Islet precursor cell (in vitro differentiated cells): Measurements from ENCODE around the gene C5orf58.
"Not testable (repeated sequence)": the region's sequence is repeated elsewhere in the genome, so short reads cannot be mapped to it uniquely, and the experiment has no call there.

Source experiments
- DNase-seq: peaks from one replicate; pipeline ENCODE4 v3.0.0-alpha.2; 2018

Gene C5orf58

DNA sequence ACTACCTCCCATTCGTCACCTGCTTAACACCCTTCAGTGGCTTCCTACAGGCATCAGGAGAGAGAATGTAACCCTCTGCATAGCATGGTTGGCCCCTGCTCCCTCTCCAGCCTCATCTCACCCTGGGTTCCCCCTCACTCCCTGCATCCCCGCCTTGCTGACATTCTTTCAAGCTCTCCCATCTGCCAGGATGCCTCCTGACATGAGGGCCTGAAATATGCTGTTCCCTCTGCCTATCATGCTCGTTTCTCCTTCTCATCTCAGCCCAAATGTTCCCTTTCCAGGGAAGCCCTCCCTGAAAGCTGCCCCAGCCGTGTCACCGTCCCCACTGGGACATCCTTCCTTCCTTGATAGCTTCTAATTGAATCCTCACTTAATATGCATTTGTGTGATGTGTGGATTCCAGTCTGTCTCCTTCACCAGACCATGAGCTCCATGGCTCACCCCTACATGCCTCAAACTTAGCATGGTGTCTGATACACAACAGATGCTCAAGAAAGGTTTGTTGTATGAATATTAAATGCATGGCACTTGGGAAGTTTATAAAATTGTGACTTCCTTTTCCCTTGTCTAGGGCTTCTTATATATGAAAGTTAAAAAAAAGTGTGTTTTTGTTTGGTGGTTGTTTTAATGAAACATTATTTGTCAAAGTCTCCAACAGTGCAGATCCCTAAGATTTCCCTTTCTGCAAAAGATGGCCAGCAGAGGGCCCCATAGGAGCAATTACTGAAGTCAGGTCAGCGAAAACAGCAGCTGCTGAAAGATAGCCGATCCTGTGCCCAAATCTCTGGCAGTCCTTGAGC is 7.3 kb upstream of the C5orf58 start:
- peak; percentile 81 for DNase-seq

DNA sequence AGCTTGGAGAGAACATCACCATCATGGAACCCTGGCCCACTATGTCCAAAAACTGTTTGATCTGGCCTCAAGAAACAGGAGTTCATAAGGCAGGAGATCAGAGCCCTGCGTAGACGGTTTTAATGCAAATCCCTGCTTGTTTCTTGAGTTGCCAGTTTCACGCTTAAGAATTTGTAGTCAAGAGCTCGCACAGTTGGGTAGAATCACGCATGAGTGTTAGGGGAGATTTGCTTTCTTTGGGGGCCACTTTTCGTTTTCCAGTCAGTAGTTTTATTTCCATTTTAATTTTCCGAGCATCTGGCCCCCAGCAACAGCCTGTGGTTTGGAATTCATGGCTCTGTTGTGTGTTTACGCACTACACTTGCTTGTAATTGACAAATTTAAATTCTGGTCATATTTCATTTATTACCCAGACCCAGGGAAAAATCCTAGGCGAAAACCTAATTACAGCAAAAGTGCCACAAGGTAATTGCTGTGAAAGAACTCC is 6.6 kb upstream of the C5orf58 start:
- DNase-seq: no peak

DNA sequence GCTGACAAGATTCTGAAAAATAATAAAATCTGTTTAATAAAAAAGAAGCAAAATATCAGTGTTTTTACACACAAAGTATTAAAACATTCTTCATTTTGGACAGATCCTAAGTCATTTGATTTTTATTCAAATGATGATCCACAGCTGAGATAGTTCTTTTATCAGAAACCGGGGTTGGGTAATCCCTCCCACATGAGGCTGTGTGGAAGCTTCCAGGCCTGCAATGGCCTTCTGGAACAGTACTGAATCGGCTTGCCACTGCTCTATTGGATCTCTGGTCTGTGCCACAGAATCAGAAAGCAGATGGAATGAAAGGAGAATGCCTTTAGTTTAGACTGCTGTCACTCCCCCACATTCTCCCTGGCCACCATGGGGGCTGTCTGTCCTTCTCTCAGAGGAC is 6.1 kb upstream of the C5orf58 start:
- DNase-seq: no peak

DNA sequence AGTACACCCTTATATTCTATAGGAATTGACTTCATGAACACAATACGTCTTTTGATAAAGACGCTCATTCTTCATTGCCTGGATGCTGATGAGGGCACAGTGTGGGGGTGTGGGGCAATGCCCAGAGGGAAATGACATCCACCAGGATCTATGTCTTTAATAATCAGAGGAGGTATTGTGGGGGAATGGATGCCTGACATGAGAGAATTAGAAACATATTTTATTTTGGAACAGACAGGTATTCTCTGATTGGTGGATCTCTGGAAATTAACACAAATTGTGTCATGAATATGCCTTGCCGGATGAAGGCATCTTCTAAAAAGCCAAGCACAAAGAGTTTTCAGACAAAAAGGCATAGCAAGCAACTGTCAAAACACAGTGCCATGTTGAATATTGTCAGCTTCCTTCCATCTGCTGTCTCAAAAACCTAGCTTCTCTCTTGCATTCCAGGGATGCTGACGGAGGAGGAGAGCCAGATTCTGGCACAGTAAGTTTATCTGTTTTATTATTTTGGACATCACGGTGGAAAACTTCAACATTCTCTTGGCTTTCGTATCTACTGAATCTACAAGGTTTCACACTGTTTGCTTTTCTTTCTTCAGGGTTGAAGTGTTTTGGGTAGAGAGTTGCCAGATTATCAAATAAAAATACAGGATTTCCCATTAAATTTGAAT is 3.9 kb upstream of the C5orf58 start:
- no peak for DNase-seq

DNA sequence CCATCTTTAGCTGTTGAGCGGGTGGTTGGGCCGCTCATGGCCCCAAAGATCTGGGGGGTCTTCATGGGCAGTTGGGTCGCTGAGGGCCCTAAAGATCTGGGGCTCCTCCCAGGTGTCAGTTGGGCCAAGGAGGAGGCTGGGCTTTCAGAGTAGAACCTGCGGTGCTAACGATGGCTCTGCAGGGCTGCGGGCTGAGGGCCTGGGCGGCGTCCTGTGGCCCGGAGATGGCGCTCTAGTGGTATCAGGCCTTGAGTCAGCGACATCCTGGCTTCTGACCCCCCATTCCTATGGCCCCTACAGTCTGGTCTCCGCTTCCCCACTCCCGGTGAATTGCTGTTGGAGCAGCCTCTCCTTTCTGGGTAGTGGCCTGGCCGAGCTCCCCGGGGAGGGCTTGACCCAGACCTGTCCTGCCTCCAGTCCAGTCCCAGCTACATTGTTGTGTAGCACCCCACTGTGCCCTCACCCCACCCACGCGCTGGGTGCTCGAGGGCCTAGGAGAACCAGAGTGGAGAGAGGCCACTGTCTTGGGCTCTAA is 640 bp downstream of the C5orf58 start:
- DNase-seq: no peak

DNA sequence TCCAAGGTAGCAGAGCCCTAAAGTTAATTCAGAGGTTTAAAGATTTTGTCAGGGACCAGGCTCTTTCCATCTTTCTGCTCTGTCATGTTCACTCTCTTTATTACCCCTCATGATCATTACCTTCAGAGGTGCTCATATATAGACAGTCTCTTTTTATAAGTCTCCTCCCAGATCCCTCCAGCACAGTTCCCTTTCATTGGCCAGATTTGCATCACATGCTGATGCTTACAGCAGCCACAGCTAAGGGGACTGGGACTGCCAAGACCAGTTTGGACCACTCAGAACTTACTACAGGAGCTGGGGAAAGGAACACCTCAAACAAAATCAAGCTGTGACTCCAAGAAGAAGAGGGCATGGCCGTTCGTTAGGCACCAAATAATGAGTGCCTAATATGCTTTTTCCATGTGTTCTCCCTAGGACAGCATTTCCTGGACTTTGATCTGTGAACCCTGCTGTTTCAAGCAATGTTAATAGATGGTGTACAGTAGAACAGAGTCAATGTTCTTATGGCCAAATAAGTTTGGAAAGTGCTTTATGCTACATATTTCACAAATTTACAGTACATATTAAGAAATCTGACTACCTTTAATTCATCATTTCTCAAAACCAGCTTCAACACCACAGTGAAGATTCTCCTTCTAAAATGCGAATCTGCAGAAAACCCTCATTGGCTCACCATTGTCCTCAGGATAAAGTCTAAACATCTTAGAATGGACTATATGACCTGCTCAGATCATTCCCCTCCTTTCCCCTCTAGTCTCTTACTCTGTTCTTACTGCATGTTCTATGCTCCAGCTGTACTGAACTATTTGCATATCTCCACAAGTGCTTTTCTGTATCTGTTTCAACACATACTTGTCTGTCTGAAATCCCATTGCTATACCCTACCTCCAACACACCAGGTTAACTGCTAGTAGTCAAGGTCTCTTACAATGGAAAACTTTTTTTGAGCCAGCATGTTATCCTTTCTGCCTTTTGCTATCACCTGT is 3.4 kb downstream of the C5orf58 start:
- no peak for DNase-seq

DNA sequence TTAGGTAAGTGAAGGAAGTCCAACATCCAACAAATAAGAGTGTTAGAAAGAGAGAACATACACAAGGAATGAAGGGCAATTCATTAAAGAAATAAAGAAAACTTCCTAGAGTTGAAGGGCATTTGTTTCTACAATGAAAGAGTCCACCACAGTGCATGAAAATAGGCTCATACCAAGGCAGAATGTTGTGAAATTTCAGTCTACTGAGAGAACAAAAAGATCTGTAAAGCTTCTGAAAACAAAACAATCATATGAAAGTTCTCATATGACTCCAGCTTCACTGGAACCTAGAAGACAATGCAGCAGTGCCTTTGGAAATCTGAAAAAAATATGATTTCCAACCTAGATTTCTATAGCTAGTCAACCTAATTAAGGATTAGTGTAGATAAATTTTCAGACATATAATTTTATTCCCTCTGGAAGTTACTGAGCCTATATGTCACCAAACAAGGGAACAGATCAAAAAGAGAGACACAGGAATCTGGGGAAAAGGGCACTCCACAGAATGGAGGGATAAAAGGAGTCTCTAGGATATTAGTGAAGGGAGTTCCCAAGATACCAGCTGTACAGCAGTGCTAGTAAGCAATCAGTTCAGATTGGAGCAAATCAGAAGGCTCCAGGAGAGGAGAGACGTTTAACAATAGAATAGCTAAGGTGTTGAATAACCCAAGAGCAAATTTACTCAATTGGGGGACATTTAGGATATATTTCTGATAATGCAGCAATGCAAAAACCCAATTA is 5.8 kb downstream of the C5orf58 start:
- no peak for DNase-seq

DNA sequence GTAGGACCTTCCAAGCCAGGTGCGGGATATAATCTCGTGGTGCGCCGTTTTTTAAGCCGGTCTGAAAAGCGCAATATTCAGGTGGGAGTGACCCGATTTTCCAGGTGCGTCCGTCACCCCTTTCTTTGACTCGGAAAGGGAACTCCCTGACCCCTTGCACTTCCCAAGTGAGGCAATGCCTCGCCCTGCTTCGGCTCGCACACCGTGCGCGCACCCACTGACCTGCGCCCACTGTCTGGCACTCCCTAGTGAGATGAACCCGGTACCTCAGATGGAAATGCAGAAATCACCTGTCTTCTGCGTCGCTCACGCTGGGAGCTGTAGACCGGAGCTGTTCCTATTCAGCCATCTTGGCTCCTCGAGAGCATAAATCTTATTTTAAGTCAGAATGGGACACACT is 12.7 kb downstream of the C5orf58 start:
- not testable (repeated sequence) for DNase-seq

DNA sequence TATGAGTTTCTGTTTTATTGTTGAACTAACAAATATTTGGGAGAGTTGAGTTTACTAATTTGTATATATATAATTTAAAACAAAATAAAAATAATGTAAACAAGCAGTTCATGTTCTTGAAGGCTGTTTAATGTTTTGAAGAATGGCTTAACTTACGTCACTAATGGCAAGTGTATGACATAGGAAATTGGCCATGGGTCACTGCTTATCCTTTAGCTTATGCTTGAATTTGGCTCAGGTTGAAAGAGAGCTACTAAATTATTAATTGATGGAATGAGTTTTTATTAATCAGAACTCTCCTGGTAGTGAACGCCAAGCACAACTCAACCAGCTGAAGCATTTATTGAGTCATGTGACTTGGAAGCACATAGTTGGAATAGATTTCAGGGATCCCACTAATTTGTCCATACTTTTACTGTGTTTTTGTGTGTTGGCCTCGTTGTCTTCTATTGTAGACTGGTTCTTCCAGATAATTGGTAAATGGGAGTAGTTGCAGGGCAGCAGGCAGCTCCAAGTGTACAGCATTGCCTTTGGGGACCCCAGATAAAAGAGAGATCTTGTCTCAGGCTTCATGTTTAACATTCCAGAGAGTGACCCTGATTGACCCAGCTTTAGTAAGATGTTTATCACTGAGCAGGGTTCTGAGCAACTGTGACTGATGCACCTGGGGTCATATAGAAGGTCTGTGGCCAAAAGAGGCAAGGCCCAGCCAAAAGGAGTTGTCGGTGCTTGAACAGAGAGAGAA is 13.5 kb downstream of the C5orf58 start:
- DNase-seq: peak; percentile 77

DNA sequence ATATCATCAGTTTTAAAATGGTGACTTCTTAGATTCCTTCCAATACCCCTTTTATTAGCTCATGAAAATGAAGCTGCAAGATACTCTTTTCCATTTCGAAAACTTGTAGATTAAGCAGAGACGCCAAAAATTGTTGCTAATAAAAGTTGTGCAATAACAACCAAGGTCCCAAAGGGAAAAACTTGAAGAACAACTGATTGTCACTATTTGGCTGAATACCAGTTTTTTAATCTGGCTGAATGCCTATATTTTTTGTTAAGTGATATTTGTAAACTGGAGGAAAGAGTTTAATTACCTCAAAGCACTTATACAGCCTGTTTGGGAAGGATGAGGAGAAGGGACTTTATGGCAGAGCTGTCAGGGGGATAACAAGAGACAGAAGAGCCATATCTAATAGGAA is 14.6 kb downstream of the C5orf58 start:
- no peak for DNase-seq

DNA sequence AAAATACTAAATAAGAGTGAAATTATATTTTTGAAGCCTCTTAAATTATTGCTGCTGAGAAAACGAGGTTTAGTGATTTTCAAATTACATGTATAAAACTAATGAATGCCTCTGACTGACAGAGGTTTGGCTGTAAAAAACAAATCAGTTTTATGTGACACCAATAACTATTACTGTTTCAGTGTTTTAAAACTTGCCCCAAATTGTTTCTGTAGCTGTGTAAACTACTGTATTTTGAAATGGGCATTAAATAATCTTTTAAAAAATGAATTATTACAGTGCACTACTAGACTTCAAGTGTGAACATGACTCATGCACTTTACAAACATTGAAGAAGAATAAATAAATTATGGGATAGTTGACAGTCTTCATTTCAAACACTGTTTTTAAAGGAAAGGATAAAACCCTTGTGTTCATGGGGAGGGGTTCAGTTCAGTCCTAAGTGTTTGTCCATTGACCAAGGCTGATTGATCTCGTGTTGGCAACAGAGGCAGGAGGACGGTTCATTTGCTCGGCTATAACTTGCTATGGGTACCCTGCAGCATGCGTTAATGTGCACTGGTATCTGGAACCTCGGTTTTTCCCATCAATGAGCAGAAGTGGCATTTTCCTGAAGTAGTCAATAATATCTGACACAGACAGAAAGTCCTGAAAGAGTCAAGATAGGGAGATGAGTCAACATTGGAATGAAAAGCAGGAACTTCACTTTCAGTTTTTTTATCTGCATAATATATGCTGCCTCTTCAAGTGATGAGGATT is 15.6 kb downstream of the C5orf58 start:
- no peak for DNase-seq

DNA sequence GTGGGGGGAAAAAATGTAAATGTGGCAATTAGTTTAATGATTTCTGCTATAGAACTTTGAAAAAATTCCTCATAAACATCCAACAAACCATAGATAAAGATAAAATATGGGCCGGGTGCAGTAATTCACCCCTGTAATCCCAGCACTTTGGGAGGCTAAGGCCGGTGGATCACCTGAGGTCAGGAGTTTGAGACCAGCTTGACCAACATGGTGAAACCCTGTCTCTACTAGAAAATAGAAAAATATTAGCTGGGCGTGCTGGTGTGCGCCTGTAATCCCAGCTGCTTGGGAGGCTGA is 16.1 kb downstream of the C5orf58 start:
- DNase-seq: not testable (repeated sequence)

DNA sequence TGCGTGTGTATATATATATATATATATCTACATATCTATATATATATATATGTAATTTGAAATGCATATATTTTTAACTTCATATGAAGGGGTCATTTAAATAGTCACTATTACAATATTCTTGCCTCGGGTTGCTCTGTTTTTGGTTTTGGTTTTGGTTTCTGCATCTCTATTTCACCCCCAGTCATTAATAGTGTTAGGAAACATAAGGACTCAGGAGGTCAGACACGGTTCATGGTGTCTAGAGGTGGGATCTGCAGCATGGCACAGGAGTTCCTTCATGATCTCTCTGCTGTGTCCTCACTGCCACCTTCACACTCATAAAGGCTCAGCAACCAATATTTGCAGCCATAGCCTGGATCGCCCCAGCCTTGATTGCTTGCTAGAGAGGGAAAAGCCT is 16.6 kb downstream of the C5orf58 start:
- DNase-seq: no peak

DNA sequence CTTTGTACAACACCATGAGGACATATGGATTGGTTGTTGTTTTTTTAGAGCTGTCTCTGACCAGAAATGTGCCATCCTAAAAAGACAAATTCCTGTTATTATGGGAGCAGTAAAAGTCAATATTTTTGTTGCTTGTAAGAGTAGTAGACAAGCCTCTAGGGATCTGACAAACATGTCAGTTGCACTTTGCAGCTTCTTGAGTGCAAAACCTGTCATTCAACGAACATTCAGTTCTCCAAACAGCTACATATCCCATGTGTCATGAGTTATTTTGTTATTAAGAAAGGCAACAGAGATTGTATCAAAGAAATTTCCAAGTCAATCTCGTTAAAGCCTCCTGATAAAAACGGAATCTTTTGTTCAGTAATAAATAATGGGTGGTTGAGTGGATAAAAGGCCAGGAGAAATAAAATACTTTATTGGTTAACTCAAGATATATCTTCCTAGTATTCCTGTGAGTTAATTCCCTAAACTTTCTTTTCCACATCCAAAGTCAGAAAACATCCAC is 18.1 kb downstream of the C5orf58 start:
- no peak for DNase-seq

DNA sequence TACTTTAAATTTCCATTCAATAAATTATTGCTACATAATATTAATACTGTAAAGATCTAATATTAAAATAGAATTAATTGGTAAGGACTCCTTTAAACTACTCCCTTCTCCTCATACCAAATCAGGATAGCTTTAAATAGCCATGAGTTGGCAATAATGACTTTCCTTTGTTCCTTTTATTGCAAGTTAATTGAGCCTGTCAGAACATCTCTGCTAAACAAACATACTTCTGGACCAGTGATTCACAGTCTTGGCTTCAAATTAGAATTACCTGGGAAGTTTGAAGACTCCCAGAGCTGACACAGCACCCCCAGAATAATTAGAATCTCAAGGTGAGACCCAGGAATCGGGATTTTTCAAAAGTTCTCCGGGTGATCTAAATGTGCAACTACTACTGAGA is 18.7 kb downstream of the C5orf58 start:
- no peak for DNase-seq

DNA sequence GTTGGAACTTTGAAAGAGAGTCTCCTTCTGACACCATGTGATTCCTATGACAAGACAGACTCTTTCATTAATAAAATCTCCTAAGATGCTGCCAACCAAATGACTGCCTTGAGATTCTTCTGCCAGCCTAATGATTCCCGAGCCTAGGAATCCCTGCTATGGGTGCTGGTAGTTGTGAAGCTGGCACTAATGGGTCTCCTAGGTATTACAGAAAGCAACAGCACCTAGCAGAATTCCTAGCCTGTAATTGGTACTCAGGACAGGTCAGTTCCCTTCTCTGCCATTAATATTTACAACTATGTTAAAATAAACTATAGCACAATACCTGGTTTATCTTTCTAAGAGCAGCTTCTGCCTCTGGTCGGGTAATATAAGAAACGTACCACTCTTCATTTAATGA is 19.3 kb downstream of the C5orf58 start:
- DNase-seq: no peak

DNA sequence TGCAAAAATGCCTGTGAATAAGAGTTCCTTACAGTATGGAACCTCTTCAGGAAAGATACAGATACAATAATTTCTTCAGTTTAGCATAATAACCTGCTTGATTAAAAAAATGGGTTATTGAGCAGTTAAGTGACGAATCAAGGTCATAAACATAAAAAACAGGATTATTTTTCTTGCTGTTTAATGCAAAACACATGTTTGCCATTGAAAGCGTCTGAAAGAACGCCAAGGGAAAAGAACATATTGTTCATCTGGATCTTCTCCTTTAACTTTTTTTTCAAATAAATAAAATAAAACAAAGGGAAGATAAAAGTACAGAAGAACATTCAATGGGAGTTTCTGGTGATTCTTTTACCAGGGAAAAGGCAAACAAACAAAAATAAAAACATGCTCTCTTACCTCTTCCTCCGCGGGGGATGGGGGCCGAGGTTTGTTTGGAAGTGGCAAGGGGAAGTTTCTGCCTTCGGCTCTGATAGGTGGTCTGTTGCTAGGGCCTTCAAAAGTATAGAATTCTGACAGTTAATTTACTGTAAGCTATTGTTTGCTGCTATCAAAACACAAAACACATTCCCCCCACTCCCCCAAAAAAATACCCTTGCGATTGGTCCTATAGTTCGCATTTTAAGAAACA is 20.1 kb downstream of the C5orf58 start:
- no peak for DNase-seq

DNA sequence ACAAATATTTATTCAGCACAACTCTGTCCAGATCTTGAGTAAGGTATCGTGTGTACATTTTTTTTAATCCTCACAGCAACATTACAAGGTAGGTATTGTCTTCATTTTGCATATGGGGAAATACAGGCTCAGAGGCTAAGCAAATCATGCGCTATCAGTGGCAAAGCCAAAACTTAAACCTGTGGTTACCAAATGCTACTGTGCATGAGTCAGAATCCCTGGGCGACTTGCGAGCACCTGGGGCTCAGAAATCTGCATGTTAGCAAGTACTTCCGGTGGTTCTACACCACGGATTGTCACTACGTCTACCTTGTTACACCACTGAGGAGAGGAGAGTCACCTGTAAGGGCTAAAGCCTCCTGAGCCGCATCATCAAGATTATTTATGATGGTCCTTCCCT is 21.3 kb downstream of the C5orf58 start:
- peak; percentile 74 for DNase-seq

DNA sequence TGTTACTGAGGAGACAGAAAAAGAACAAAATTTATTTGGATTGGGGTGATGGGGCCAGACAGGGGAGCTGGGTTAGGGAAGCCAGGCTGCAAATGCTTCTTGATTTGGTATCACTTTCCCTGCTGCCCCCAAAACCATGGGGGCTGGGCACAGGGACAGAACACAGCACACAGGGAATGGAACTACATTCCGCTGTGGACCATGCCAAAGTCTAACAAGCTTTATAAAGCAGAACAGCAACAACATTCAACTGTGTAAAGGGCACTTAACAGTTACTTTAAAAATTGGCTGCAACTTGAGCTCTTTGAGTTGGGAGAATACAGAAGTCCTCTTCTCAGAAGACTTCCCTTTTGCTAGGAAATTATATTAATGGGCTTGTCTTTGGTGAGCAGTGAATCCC is 23.8 kb downstream of the C5orf58 start:
- no peak for DNase-seq

DNA sequence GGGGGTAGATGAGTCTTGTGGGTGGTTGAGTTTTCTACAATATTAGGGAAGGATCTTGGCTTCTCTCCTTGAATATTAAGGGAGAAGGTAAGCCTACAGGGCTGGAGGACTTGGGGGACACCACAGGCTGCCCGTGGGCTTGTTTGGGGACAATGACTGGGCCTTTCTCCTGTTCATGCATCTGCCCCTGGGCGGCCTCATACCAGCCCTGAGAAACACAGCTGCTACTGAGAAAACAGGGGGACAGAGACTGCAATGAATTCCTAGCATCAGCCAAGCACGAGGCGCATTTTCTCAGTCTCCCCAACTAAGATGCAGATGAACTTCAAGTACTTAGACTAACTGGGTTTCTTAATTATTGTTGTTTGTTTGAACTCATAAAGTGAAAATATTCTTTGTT is 24.6 kb downstream of the C5orf58 start:
- DNase-seq: no peak
